Spinal cord (tissue), 10 donors: ENCODE measurements around the gene DPH6. TPM values are rescaled to one million over a fixed set of nuclear protein-coding genes. Genes with fewer than 3 reads are reported as not detected.

Source experiments
- DNase-seq, 6 donors: peaks; one replicate each; pipeline versions ENCODE4 v3.0.0 to v3.0.0-alpha.2; 2013 to 2015; ENCODE audit warnings: low spot score in 6 of 6, low read depth in 4 of 6
- H3K27ac ChIP-seq: one replicate; pipeline ENCODE4 v1.5.1; 2013; ENCODE audit warnings: low read depth, low read length, control low read depth
- H3K27me3 ChIP-seq: one replicate; pipeline ENCODE4 v1.6.1; 2013; ENCODE audit warnings: low read length; ENCODE audit not compliant: control insufficient read depth, insufficient read depth
- H3K36me3 ChIP-seq: one replicate; pipeline ENCODE4 v1.6.1; 2013; ENCODE audit warnings: low read length; ENCODE audit not compliant: control insufficient read depth, insufficient read depth
- H3K4me1 ChIP-seq: one replicate; pipeline ENCODE4 v1.6.1; 2013; ENCODE audit warnings: low read length; ENCODE audit not compliant: control insufficient read depth, insufficient read depth
- H3K4me3 ChIP-seq: one replicate; pipeline ENCODE4 v1.5.1; 2013; ENCODE audit warnings: low read depth, low read length, control low read depth
- H3K9me3 ChIP-seq: one replicate; pipeline ENCODE4 v1.6.1; 2013; ENCODE audit warnings: low read length; ENCODE audit not compliant: control insufficient read depth, insufficient read depth
- WGBS: methylation state at CpG from one replicate; pipeline ENCODE4 v1.1.5; 2013; ENCODE audit warnings: missing lambda C conversion rate; ENCODE audit not compliant: insufficient coverage; 5-methylcytosine and 5-hydroxymethylcytosine counted together
- polyA plus RNA-seq, 2 donors: library from polyadenylated mRNA; unstranded; fragments of 120-200 nt; gene quantifications; one replicate each; pipeline ENCODE4 v1.2.1, GENCODE V29; 2013; ENCODE audit not compliant: insufficient read length in 2 of 2
- total RNA-seq, 2 donors: library from RNA; depleted of rRNA in 1 of 2; stranded (reverse); fragments of 120-200 nt in 1 of 2; fragments of >200 nt in 1 of 2; gene quantifications; one replicate each; pipeline versions ENCODE4 v1.2.3 to v1.2.4, GENCODE V29; 2013 to 2014
- donor health status: healthy.

DPH6 gene
- total and polyA plus RNA-seq, 4 donors: 12.4 to 26.4 (median 17.6) TPM

- H3K27ac ChIP-seq: no peak overlapping the region
- no peak for DNase-seq
- no peaks in the 10 kb centered on the region for H3K36me3 ChIP-seq
- H3K4me1 ChIP-seq: no peaks in the 10 kb centered on the region
- no peaks in the 10 kb centered on the region for H3K9me3 ChIP-seq
- WGBS: no CpG with 5 or more reads among the region's 3 CpGs
- no peak overlapping the region for H3K4me3 ChIP-seq
- no peaks in the 10 kb centered on the region for H3K27me3 ChIP-seq
Measured at GRCh38 chr15:35495080-35495479, 50.9 kb downstream of the DPH6 start.

DNA sequence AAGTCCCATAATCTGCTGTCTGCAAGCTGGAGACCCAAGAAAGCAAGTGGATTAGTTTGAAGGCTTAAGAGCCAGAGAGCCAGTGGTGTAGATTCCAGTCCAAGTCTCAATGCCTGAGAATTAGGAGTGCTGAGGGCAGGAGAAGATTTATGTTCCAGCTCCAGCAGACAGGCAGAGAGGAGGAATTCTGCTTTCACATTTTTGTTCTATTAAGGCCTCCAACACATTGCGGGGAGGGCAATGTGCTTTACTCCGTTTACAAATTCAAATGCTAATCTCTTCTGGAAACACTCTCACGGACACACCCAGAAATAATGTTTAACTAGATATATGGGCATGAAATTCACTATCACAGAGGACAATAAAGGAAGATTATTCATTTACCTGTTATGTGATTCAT is 54.0 kb downstream of the DPH6 start:
- Histone ChIP-seq H3K27ac (no peak overlapping the region), H3K4me3 (no peak overlapping the region), H3K4me1 (no peaks in the 10 kb centered on the region), H3K36me3 (no peaks in the 10 kb centered on the region), H3K27me3 (no peaks in the 10 kb centered on the region), H3K9me3 (peaks cover 6% of the 10 kb centered on the region)
- WGBS: no CpG with 5 or more reads among the region's 3 CpGs
- peak in 1 of 6 donors; percentile 8 for DNase-seq

GRCh38 chr15:35491173-35491572 is 54.8 kb downstream of the DPH6 start:
- H3K27ac ChIP-seq: no peak overlapping the region
- WGBS: no CpG with 5 or more reads among the region's 3 CpGs
- no peak overlapping the region for H3K4me3 ChIP-seq
- peaks cover 12% of the 10 kb centered on the region for H3K9me3 ChIP-seq
- no peaks in the 10 kb centered on the region for H3K4me1 ChIP-seq
- no peak for DNase-seq
- no peaks in the 10 kb centered on the region for H3K27me3 ChIP-seq
- no peaks in the 10 kb centered on the region for H3K36me3 ChIP-seq

DNA sequence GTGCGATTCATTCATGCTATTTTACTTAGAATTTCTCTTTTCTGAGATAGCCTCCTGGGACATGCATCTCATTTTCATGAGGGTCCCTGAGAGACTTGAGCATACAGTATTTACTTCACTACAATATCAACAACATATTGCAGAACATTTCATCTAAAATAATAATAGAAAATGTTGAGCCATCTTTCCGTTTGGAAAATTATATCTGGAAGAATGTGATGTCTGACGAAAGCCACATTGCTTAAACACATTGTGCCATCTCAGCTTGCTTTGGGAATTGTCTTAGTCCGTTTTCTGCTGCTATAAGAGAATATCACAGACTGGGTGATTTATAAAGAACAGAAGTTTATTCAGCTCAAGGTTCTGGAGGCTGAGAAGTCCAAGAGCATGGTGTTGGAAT is 55.5 kb downstream of the DPH6 start:
- H3K36me3 ChIP-seq: no peaks in the 10 kb centered on the region
- no peak overlapping the region for H3K4me3 ChIP-seq
- peak in 1 of 6 donors; percentile 53 for DNase-seq
- peaks cover 13% of the 10 kb centered on the region for H3K9me3 ChIP-seq
- WGBS: 93% methylated on average over 2 of the region's 4 CpGs
- no peaks in the 10 kb centered on the region for H3K27me3 ChIP-seq
- H3K27ac ChIP-seq: no peak overlapping the region
- no peaks in the 10 kb centered on the region for H3K4me1 ChIP-seq

DNA sequence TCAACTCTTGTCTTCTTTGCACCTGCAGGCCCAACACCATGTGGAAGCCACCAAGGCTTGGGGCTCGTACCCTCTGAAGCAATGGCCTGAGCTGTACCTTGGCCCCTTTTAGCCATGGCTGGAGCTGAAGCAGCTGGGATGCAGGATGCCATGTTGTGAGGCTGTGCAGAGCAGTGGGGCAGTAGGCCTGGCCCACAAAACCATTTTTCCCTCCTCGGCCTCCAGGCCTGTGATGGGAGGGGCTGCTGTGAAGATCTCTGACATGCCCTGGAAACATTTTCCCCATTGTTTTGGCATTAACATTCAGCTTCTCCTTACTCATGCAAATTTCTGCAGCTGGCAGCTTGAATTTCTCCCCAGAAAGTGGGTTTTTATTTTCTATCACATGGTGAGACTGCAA is 58.5 kb downstream of the DPH6 start:
- no peak for DNase-seq
- no peak overlapping the region for H3K4me3 ChIP-seq
- no peaks in the 10 kb centered on the region for H3K4me1 ChIP-seq
- WGBS: 100% methylated on average over 1 of the region's 2 CpGs
- H3K36me3 ChIP-seq: no peaks in the 10 kb centered on the region
- peaks cover 13% of the 10 kb centered on the region for H3K9me3 ChIP-seq
- H3K27me3 ChIP-seq: no peaks in the 10 kb centered on the region
- no peak overlapping the region for H3K27ac ChIP-seq

DNA sequence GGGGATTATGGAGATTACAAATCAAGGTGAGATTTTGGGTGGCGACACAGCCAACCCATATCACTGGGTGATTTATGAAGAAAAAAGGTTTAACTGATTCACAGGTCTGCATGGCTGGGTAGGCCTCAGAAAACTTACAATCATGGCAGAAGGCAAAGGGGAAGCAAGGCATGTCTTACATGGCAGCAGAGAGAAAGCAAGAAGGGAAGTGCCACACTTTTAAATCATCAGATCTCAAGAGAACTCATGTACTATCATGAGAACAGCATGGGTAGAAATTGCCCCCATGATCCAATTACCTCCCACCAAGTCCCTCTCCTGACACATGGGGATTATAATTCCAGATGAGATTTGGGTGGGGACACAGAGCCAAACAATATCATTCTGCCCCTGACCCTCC is 59.7 kb downstream of the DPH6 start:
- Histone ChIP-seq H3K4me1 (no peaks in the 10 kb centered on the region), H3K9me3 (peaks cover 13% of the 10 kb centered on the region), H3K4me3 (no peak overlapping the region), H3K27ac (no peak overlapping the region), H3K36me3 (no peaks in the 10 kb centered on the region), H3K27me3 (no peaks in the 10 kb centered on the region)
- no CpG with 5 or more reads among the region's 1 CpG for whole genome bisulfite sequencing
- no peak for DNase-seq

GRCh38 chr15:35485411-35485810 is 60.6 kb downstream of the DPH6 start:
- peaks cover 13% of the 10 kb centered on the region for H3K9me3 ChIP-seq
- no peaks in the 10 kb centered on the region for H3K4me1 ChIP-seq
- no peak overlapping the region for H3K4me3 ChIP-seq
- no peak for DNase-seq
- no peaks in the 10 kb centered on the region for H3K27me3 ChIP-seq
- no peak overlapping the region for H3K27ac ChIP-seq
- H3K36me3 ChIP-seq: no peaks in the 10 kb centered on the region
- WGBS: no CpG with 5 or more reads among the region's 2 CpGs

DNA sequence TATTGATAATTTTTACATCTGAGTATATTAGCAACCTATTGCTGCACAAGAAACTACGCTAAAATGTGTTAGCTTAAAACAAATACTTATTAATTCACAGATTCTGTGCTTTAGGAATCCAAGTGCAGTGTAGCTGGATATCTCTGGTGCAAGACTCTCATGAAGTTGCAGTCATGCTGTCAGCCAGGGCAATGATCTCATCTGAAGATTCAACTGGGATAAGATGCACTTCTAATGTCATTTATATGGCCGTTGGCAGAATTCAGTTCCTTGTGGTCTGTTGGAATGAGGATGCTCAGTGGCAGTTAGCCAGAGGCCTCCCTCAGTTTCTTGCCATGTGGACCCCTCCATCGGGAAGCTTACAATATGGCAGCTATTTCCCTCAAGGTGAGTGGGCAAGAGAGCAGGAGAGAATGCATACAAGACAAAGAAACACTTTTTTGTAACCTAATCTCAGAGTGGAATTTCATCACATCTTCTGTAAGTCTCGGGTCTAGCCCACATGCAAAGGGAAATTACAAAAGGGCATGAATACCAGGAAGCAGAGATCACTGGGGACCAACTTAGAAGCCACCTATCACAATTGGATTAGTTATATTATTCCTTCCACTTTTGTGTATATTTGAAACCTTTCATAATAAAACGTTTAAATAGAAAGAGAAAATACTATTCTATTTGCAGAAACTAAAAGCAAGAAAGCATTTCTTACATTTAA is 61.6 kb downstream of the DPH6 start:
- Histone ChIP-seq H3K27me3 (no peaks in the 10 kb centered on the region), H3K9me3 (peaks cover 13% of the 10 kb centered on the region), H3K36me3 (no peaks in the 10 kb centered on the region), H3K4me1 (no peaks in the 10 kb centered on the region), H3K4me3 (no peak overlapping the region), H3K27ac (no peak overlapping the region)
- WGBS: 88% methylated on average over 1 of the region's 5 CpGs
- no peak for DNase-seq

DNA sequence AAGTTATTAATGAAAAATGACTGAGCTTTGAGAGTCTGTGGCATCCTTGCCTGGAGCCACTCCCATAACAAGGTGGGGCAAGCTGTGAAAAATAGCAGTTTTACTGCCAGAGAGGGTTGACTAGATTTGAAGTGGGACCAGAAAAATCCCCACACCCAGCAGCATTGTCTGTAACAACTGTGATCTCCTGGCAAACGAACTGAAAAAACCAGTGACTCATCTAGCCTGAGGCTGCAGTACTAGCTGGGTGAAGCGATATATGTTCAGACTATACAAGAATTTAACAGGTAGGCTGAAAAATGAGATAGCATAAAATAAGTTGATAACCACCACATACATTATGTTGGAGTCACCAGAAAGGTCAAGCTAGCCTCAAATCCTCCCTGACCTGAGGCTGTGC is 64.0 kb downstream of the DPH6 start:
- Histone ChIP-seq H3K27ac (no peak overlapping the region), H3K36me3 (no peaks in the 10 kb centered on the region), H3K4me1 (no peaks in the 10 kb centered on the region), H3K9me3 (peaks cover 7% of the 10 kb centered on the region), H3K4me3 (no peak overlapping the region), H3K27me3 (no peaks in the 10 kb centered on the region)
- no CpG with 5 or more reads among the region's 2 CpGs for WGBS
- DNase-seq: no peak

DNA sequence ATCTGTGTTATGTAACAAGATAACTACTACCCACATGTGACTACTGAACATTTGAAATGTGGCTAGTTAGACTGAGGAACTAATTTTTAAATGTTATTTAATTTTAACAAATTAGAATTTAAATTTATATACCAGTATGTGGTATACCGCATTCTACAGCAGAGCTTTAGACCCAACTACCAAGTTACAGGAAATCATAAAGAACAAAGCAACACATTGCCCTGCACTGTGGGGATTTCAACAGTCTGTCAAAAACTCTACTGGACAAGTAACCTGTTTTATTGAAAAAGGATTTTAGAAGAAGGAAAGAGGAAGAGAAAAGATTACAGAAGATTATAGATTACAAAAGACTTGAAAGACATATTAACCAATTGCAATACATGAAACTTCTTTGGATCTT is 64.9 kb downstream of the DPH6 start:
- DNase-seq: no peak
- no peaks in the 10 kb centered on the region for H3K4me1 ChIP-seq
- H3K27ac ChIP-seq: no peak overlapping the region
- no peak overlapping the region for H3K4me3 ChIP-seq
- H3K9me3 ChIP-seq: peaks cover under 1% of the 10 kb centered on the region
- WGBS: no CpG with 5 or more reads among the region's 1 CpG
- H3K27me3 ChIP-seq: no peaks in the 10 kb centered on the region
- no peaks in the 10 kb centered on the region for H3K36me3 ChIP-seq
